Adrenal gland (tissue), 12 donors: ENCODE data around the gene RAD51B. TPM values are rescaled to one million over a fixed set of nuclear protein-coding genes. Genes with fewer than 3 reads are reported as not detected.

ENCODE experiments used
- DNase-seq, 7 donors: peaks; one replicate each; pipeline ENCODE4 v3.0.0-alpha.2; 2019 to 2020
- H3K27ac ChIP-seq, 5 donors: fragments of 200-600 bp; sonication (generic) in 4 of 5; 1 replicate in 3 of 5; 2 replicates in 2 of 5; pipeline versions ENCODE4 v1.5.1 to v1.8.0; 2016 to 2020; ENCODE audit warnings: mild to moderate bottlenecking in 1 of 5
- H3K27me3 ChIP-seq: fragments of 200-600 bp; 2 replicates; pipeline ENCODE4 v1.8.0; 2021
- H3K36me3 ChIP-seq, 2 donors: fragments of 200-600 bp; replicated peaks in 1 of 2; 1 replicate in 1 of 2; 2 replicates in 1 of 2; pipeline versions ENCODE4 v1.5.1 to v1.8.0; 2018 to 2022
- H3K4me1 ChIP-seq, 2 donors: fragments of 200-600 bp; replicated peaks in 1 of 2; 1 replicate in 1 of 2; 2 replicates in 1 of 2; pipeline versions ENCODE4 v1.5.1 to v1.8.0; 2018 to 2021
- H3K4me3 ChIP-seq, 4 donors: fragments of 200-600 bp; sonication (generic) in 3 of 4; one replicate each; pipeline ENCODE4 v1.5.1; 2016 to 2018
- H3K9me3 ChIP-seq, 3 donors: fragments of 200-600 bp; sonication (generic) in 1 of 3; replicated peaks in 1 of 3; 1 replicate in 2 of 3; 2 replicates in 1 of 3; pipeline versions ENCODE4 v1.5.1 to v1.8.0; 2016 to 2021
- CTCF ChIP-seq, 6 experiments: fragments of 450-650 bp in 4 of 6; fragments of 200-600 bp in 2 of 6; sonication (generic) in 1 of 6; IDR thresholded peaks; 1 replicate in 5 of 6; 2 replicates in 1 of 6; pipeline versions ENCODE4 v1.5.1 to v1.8.0; 2016 to 2021; ENCODE audit warnings: antibody characterized with exemption in 6 of 6, mild to moderate bottlenecking in 2 of 6, moderate library complexity in 1 of 6
- POLR2A ChIP-seq, 2 donors: fragments of 450-650 bp; IDR thresholded peaks; one replicate each; pipeline ENCODE4 v1.6.1; 2017; ENCODE audit warnings: antibody characterized with exemption in 2 of 2, mild to moderate bottlenecking in 2 of 2, moderate library complexity in 1 of 2
- WGBS, 4 donors: extraction: QIAGEN DNeasy Blood & Tissue Kit in 2 of 4; methylation state at CpG; one replicate each; pipeline versions ENCODE4 v1.1.5 to v1.1.7; 2013 to 2017; 5-methylcytosine and 5-hydroxymethylcytosine counted together
- intact Hi-C, 2 donors: fragments of 100-400 bp; cut with DNase I; formaldehyde crosslinking; loops; one replicate each; pipeline versions ENCODE4 v1.14.1 to v1.15.0; 2022 to 2023
- polyA plus RNA-seq, 3 donors: library from polyadenylated mRNA; stranded (reverse); fragments of 200-250 nt in 2 of 3; fragments of 350-450 nt in 1 of 3; fragmentation: Illumina TruSeq in 1 of 3; extraction: RNeasy Lipid Tissue Mini Kit (QIAGEN cat#74804) in 1 of 3; gene quantifications; one replicate each; pipeline ENCODE4 v1.2.3, GENCODE V29; 2013 to 2014
- total RNA-seq, 9 donors: library from RNA; depleted of rRNA in 4 of 9; stranded (reverse); fragments of >200 nt in 4 of 9; fragments of 120-200 nt in 1 of 9; fragmentation: NEBNext Ultra II Directional in 1 of 9; extraction: Animal tissue kit (Norgen Biotek cat#: 25700) in 1 of 9; gene quantifications; one replicate each; pipeline versions ENCODE4 v1.1.0 to v1.2.4, GENCODE V29; 2013 to 2023
- donor health status: healthy with polysubstance abuse.
- donor health status: Bipolar disorder and iron deficiency.
- donor health status: DM: yes; HTN: yes; CAD: no.
- donor health status: DM: no; HTN: no; CAD: no.
- donor health status: DM: no; HTN: no; CAD: no.
- donor health status: DM: yes; HTN: yes; CAD: no.

Gene RAD51B
- total and polyA plus RNA-seq, 12 donors, result 2.3 to 24.6 (median 12.4) TPM

GRCh38 chr14:68479247-68479646 is 659.7 kb downstream of the RAD51B start:
- DNase-seq, result no peak

GRCh38 chr14:68482018-68482417 is 662.4 kb downstream of the RAD51B start:
- intact Hi-C loops, result no loop called here
- Histone ChIP-seq H3K9me3 (no peaks in the 10 kb centered on the region), H3K4me1 (peaks cover 5 to 23% of the 10 kb centered on the region in 2 donors), H3K4me3 (no peak overlapping the region), H3K27me3 (no peaks in the 10 kb centered on the region), H3K36me3 (no peaks in the 10 kb centered on the region), H3K27ac (no peak overlapping the region)
- TF ChIP-seq POLR2A (IDR thresholded peaks at IDR 0.05) (no peak), CTCF (IDR thresholded peaks at IDR 0.05) (no peak)
- WGBS, 4 donors, result 93 to 100% (median 98%) methylated on average over 2 of the region's 2 CpGs
- peak in 1 of 7 donors; percentile 7 for DNase-seq

More at GRCh38 chr14:68479247-68479646, 659.7 kb downstream of the RAD51B start:
- 57 to 69% (median 64%) methylated on average over 3 of the region's 3 CpGs for WGBS, 4 donors
- Histone ChIP-seq H3K9me3 (no peaks in the 10 kb centered on the region), H3K36me3 (no peaks in the 10 kb centered on the region), H3K27ac (no peak overlapping the region), H3K27me3 (no peaks in the 10 kb centered on the region), H3K4me3 (no peak overlapping the region), H3K4me1 (peaks cover 19 to 26% of the 10 kb centered on the region in 2 donors)
- TF ChIP-seq POLR2A (IDR thresholded peaks at IDR 0.05) (no peak), CTCF (IDR thresholded peaks at IDR 0.05) (no peak)
- intact Hi-C loops, result no loop called here

- H3K4me1 ChIP-seq, result peaks cover 5 to 23% of the 10 kb centered on the region in 2 donors
- WGBS, 4 donors, result 94 to 100% (median 96%) methylated on average over 1 of the region's 1 CpG
- H3K27ac ChIP-seq, result no peak overlapping the region
- no peaks in the 10 kb centered on the region for H3K27me3 ChIP-seq
- TF ChIP-seq CTCF (IDR thresholded peaks at IDR 0.05), result no peak
- TF ChIP-seq POLR2A (IDR thresholded peaks at IDR 0.05), result no peak
- H3K4me3 ChIP-seq, result no peak overlapping the region
- H3K36me3 ChIP-seq, result no peaks in the 10 kb centered on the region
- DNase-seq, result peak in 1 of 7 donors; percentile 4
- intact Hi-C loops, result no loop called here
- H3K9me3 ChIP-seq, result no peaks in the 10 kb centered on the region
Observed at GRCh38 chr14:68482772-68483395, 663.3 kb downstream of the RAD51B start.

- H3K4me3 ChIP-seq, result no peak overlapping the region
- peak in 1 of 7 donors; percentile 23 for DNase-seq
- intact Hi-C loops, result no loop called here
- no peak overlapping the region for H3K27ac ChIP-seq
- WGBS, 4 donors, result 84 to 92% (median 87%) methylated on average over 7 of the region's 7 CpGs
- TF ChIP-seq POLR2A (IDR thresholded peaks at IDR 0.05), result no peak
- TF ChIP-seq CTCF (IDR thresholded peaks at IDR 0.05), result no peak
- no peaks in the 10 kb centered on the region for H3K36me3 ChIP-seq
- no peaks in the 10 kb centered on the region for H3K9me3 ChIP-seq
- H3K27me3 ChIP-seq, result no peaks in the 10 kb centered on the region
- H3K4me1 ChIP-seq, result peaks cover 5 to 28% of the 10 kb centered on the region in 2 donors
Observed at GRCh38 chr14:68486033-68486732, 666.6 kb downstream of the RAD51B start.
